Spleen (tissue), 11 donors: ENCODE data around the gene ADARB1. TPM values are rescaled to one million over a fixed set of nuclear protein-coding genes. Genes with fewer than 3 reads are reported as not detected.

ENCODE experiments used
- DNase-seq: peaks from one replicate; pipeline ENCODE4 v3.0.0-alpha.2; 2020
- H3K27ac ChIP-seq, 8 donors: fragments of 200-600 bp; sonication (generic) in 7 of 8; 1 replicate in 4 of 8; 2 replicates in 4 of 8; pipeline versions ENCODE4 v1.5.0 to v1.8.0; 2016 to 2021; ENCODE audit warnings: inconsistent platforms in 4 of 8, mild to moderate bottlenecking in 4 of 8, moderate library complexity in 1 of 8
- H3K27me3 ChIP-seq, 7 donors: fragments of 200-600 bp; sonication (generic) in 6 of 7; replicated peaks in 1 of 7; 1 replicate in 4 of 7; 2 replicates in 3 of 7; pipeline versions ENCODE4 v1.5.0 to v1.8.0; 2016 to 2021; ENCODE audit warnings: inconsistent platforms in 3 of 7, mild to moderate bottlenecking in 1 of 7
- H3K36me3 ChIP-seq, 6 donors: fragments of 200-600 bp; sonication (generic) in 5 of 6; 1 replicate in 4 of 6; 2 replicates in 2 of 6; pipeline versions ENCODE4 v1.5.0 to v1.8.0; 2016 to 2021; ENCODE audit warnings: inconsistent platforms in 2 of 6
- H3K4me1 ChIP-seq, 6 donors: fragments of 200-600 bp; sonication (generic) in 5 of 6; 1 replicate in 3 of 6; 2 replicates in 3 of 6; pipeline versions ENCODE4 v1.5.0 to v1.8.0; 2016 to 2021; ENCODE audit warnings: inconsistent platforms in 3 of 6
- H3K4me3 ChIP-seq, 8 donors: fragments of 200-600 bp; sonication (generic) in 7 of 8; 1 replicate in 4 of 8; 2 replicates in 4 of 8; pipeline versions ENCODE4 v1.5.0 to v1.8.0; 2016 to 2021; ENCODE audit warnings: inconsistent platforms in 4 of 8, mild to moderate bottlenecking in 4 of 8, moderate library complexity in 2 of 8
- H3K9me3 ChIP-seq, 8 donors: fragments of 200-600 bp; sonication (generic) in 7 of 8; 1 replicate in 4 of 8; 2 replicates in 4 of 8; pipeline versions ENCODE4 v1.5.0 to v1.8.0; 2016 to 2021; ENCODE audit warnings: inconsistent platforms in 4 of 8
- CTCF ChIP-seq, 11 experiments: fragments of 200-600 bp in 7 of 11; fragments of 450-650 bp in 4 of 11; sonication (generic) in 4 of 11; IDR thresholded peaks in 8 of 11; conservative IDR thresholded peaks in 3 of 11; 1 replicate in 7 of 11; 2 replicates in 4 of 11; pipeline versions ENCODE4 v1.4.0 to v1.8.0; 2016 to 2021; ENCODE audit warnings: antibody characterized with exemption in 11 of 11, inconsistent platforms in 4 of 11, mild to moderate bottlenecking in 1 of 11
- POLR2A ChIP-seq, 3 donors: fragments of 450-650 bp; IDR thresholded peaks; one replicate each; pipeline ENCODE4 v1.5.1; 2017; ENCODE audit warnings: antibody characterized with exemption in 3 of 3, mild to moderate bottlenecking in 1 of 3
- POLR2AphosphoS5 ChIP-seq, 3 donors: sonication (generic); formaldehyde crosslinking; IDR thresholded peaks; one replicate each; pipeline ENCODE4 v1.5.1; 2017; ENCODE audit warnings: antibody characterized with exemption in 3 of 3
- WGBS, 5 donors: extraction: QIAGEN DNeasy Blood & Tissue Kit in 3 of 5; methylation state at CpG; one replicate each; pipeline versions ENCODE4 v1.1.5 to v1.1.7; 2013 to 2018; 5-methylcytosine and 5-hydroxymethylcytosine counted together
- intact Hi-C: fragments of 100-400 bp; cut with DNase I; formaldehyde crosslinking; loops from one replicate; pipeline ENCODE4 v1.15.0; 2023; ENCODE audit warnings: low total_unique reads
- polyA plus RNA-seq, 3 donors: library from polyadenylated mRNA; stranded (reverse); fragments of 200-250 nt; gene quantifications; one replicate each; pipeline ENCODE4 v1.2.1, GENCODE V29; 2013
- total RNA-seq, 7 donors: library from RNA; depleted of rRNA in 3 of 7; stranded (reverse); fragments of >200 nt in 3 of 7; fragmentation: NEBNext Ultra II Directional in 4 of 7; extraction: Animal tissue kit (Norgen Biotek cat#: 25700) in 4 of 7; gene quantifications; one replicate each; pipeline versions ENCODE4 v1.1.0 to v1.2.1, GENCODE V29; 2016 to 2021
- donor health status: healthy with polysubstance abuse.
- donor health status: DM: no; HTN: no; CAD: no; lungs with moderate emphysema.
- donor health status: DM: no; HTN: no; CAD: no.
- donor health status: Bipolar disorder and iron deficiency.
- donor health status: healthy.
- donor health status: DM: no; HTN: no; CAD: no.
- donor health status: DM: yes; HTN: yes; CAD: no.

Gene ADARB1
- total and polyA plus RNA-seq, 10 donors = 9.1 to 50.8 (median 29.0) TPM

- TF ChIP-seq POLR2AphosphoS5 (IDR thresholded peaks at IDR 0.05) (peak in 1 of 3 donors; percentile 25), CTCF (IDR thresholded peaks at IDR 0.05 in 8 of 11, conservative IDR thresholded peaks at IDR 0.05 in 3 of 11) (no peak)
- WGBS, 5 donors = 35 to 44% (median 39%) methylated on average over 11 of the region's 11 CpGs
- H3K4me3 ChIP-seq = no peak overlapping the region
- no peak for DNase-seq
- H3K27me3 ChIP-seq = no peaks in the 10 kb centered on the region
- H3K4me1 ChIP-seq = peaks cover 20 to 44% (median 40%) of the 10 kb centered on the region in 6 donors
- intact Hi-C loops = no loop called here
- H3K36me3 ChIP-seq = peaks cover 0 to 17% (median 0%) of the 10 kb centered on the region in 6 donors
- peaks cover 0 to 2% (median 0%) of the 10 kb centered on the region in 8 donors for H3K9me3 ChIP-seq
- peak overlapping the region in 4 of 8 donors; percentile 6 to 65 (median 18) for H3K27ac ChIP-seq
Observed at GRCh38 chr21:45153358-45154318, 79.3 kb downstream of the ADARB1 start.

GRCh38 chr21:45154511-45155508 is 80.4 kb downstream of the ADARB1 start:
- peak overlapping the region in 1 of 8 donors; percentile 42 for H3K27ac ChIP-seq
- no peak overlapping the region for H3K4me3 ChIP-seq
- intact Hi-C loops = no loop called here
- TF ChIP-seq POLR2A (IDR thresholded peaks at IDR 0.05) (no peak), POLR2AphosphoS5 (IDR thresholded peaks at IDR 0.05) (no peak), CTCF (IDR thresholded peaks at IDR 0.05 in 8 of 11, conservative IDR thresholded peaks at IDR 0.05 in 3 of 11) (no peak)
- H3K27me3 ChIP-seq = no peaks in the 10 kb centered on the region
- H3K36me3 ChIP-seq = peaks cover 0 to 20% (median 0%) of the 10 kb centered on the region in 6 donors
- peaks cover 20 to 44% (median 40%) of the 10 kb centered on the region in 6 donors for H3K4me1 ChIP-seq
- DNase-seq = no peak
- H3K9me3 ChIP-seq = peaks cover 0 to 7% (median 0%) of the 10 kb centered on the region in 8 donors
- WGBS, 5 donors = 77 to 86% (median 84%) methylated on average over 9 of the region's 9 CpGs

GRCh38 chr21:45155910-45156309 is 81.5 kb downstream of the ADARB1 start:
- TF ChIP-seq CTCF (IDR thresholded peaks at IDR 0.05 in 8 of 11, conservative IDR thresholded peaks at IDR 0.05 in 3 of 11) (no peak), POLR2AphosphoS5 (IDR thresholded peaks at IDR 0.05) (no peak), POLR2A (IDR thresholded peaks at IDR 0.05) (no peak)
- H3K9me3 ChIP-seq = peaks cover 0 to 8% (median 0%) of the 10 kb centered on the region in 8 donors
- intact Hi-C loops = no loop called here
- peaks cover 0 to 21% (median 0%) of the 10 kb centered on the region in 6 donors for H3K36me3 ChIP-seq
- no peaks in the 10 kb centered on the region for H3K27me3 ChIP-seq
- no peak overlapping the region for H3K27ac ChIP-seq
- no peak for DNase-seq
- peaks cover 20 to 43% (median 40%) of the 10 kb centered on the region in 6 donors for H3K4me1 ChIP-seq
- no peak overlapping the region for H3K4me3 ChIP-seq
